GM04504 (cell line): ENCODE data around the gene NUP85.
A peak's percentile ranks its signal among the peaks of the same experiment; 100 is the strongest.
"Not testable (repeated sequence)": the region's sequence is repeated elsewhere in the genome, so short reads cannot be mapped to it uniquely, and the experiment has no call there.

Experiments
- DNase-seq: peaks from one replicate; pipeline ENCODE4 v3.0.0-alpha.2; 2012; ENCODE audit warnings: low read depth

The NUP85 gene

GRCh38 chr17:75267411-75268232 lies 62.1 kb downstream of the NUP85 start:
- DNase-seq = no peak

GRCh38 chr17:75269844-75270217 lies 64.4 kb downstream of the NUP85 start:
- DNase-seq = no peak

- peak; percentile 42 for DNase-seq
These were observed 64.9 kb downstream of the NUP85 start for GRCh38 chr17:75270218-75270965.

GRCh38 chr17:75270966-75271232 lies 65.4 kb downstream of the NUP85 start, which contains the start of gene MIF4GD:
Gene MIF4GD (minus strand): TSS chr17:75271231. CDS start chr17:75270195, 1,036 bp downstream.
- DNase-seq = no peak

- peak; percentile 36 for DNase-seq
These were observed 65.9 kb downstream of the NUP85 start for GRCh38 chr17:75271233-75271954.

GRCh38 chr17:75271955-75272847 lies 66.7 kb downstream of the NUP85 start:
- peak; percentile 63 for DNase-seq

- no peak for DNase-seq
These were observed 67.3 kb downstream of the NUP85 start for GRCh38 chr17:75272848-75273184.

- DNase-seq = peak; percentile 49
These were observed 68.7 kb downstream of the NUP85 start for GRCh38 chr17:75273977-75274708.

- peak; percentile 75 for DNase-seq
These were observed 72.2 kb downstream of the NUP85 start for GRCh38 chr17:75277664-75278071.

- not testable (repeated sequence) for DNase-seq
These were observed 74.7 kb downstream of the NUP85 start for GRCh38 chr17:75280189-75280588.

- no peak for DNase-seq
These were observed 79.6 kb downstream of the NUP85 start for GRCh38 chr17:75285123-75285522.
